Esophagus muscularis mucosa (tissue), 4 donors: Measurements from ENCODE around the gene PDE4D.

ENCODE experiments used
- CTCF ChIP-seq, 3 experiments: fragments of 200-600 bp in 2 of 3; fragments of 450-650 bp in 1 of 3; sonication (generic) in 2 of 3; IDR thresholded peaks; one replicate each; pipeline ENCODE4 v1.5.1; 2017 to 2019; ENCODE audit warnings: antibody characterized with exemption in 3 of 3, mild to moderate bottlenecking in 2 of 3, moderate library complexity in 1 of 3
- EP300 ChIP-seq: sonication (generic); formaldehyde crosslinking; IDR thresholded peaks from one replicate; pipeline ENCODE4 v1.6.1; 2017; ENCODE audit warnings: antibody characterized with exemption
- POLR2A ChIP-seq: fragments of 450-650 bp; IDR thresholded peaks from one replicate; pipeline ENCODE4 v1.6.1; 2017; ENCODE audit warnings: antibody characterized with exemption, moderate library complexity, mild to moderate bottlenecking, low read depth
- POLR2AphosphoS5 ChIP-seq, 2 donors: sonication (generic); formaldehyde crosslinking; IDR thresholded peaks; one replicate each; pipeline ENCODE4 v1.6.1; 2017; ENCODE audit warnings: antibody characterized with exemption in 2 of 2

DNA sequence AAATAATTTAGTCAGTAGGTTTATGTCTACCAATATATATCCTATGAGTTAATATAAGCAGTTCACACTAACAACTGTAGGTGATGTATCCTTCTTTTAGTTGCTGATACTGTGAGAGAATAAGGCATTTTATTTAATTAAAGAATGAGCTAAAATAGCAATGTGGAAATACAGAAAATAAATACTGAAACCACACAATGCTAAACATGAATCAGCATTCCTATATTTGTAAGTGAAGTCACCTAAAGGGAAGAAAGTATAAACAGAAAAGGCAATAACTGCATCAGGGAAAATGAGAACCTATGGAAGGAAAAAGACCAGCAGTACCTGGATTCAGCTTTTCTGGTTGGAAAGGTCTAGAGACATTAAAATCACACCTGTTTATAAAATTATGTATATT lies 336.0 kb downstream of the PDE4D start:
- no peak for TF ChIP-seq CTCF (IDR thresholded peaks at IDR 0.05)
- TF ChIP-seq POLR2A, result no peak
- TF ChIP-seq EP300, result no peak
- TF ChIP-seq POLR2AphosphoS5 (IDR thresholded peaks at IDR 0.05), result no peak
